SK-N-SH (cell line): ENCODE data around the gene TAF6. TPM values are rescaled to one million over a fixed set of nuclear protein-coding genes. Genes with fewer than 3 reads are reported as not detected.

Source experiments
- CTCF ChIA-PET: fragments of 300-600, 350-600 bp; formaldehyde crosslinking; extraction: SDS; loops from one replicate; lab custom pipeline; 2021; lab: Yijun Ruan, JAX
- POLR2A ChIA-PET: fragments of 350-600 bp; sonication (Branson Sonifier 250); formaldehyde crosslinking; extraction: SDS; loops from one replicate; lab custom pipeline; 2020; ENCODE audit warnings: antibody characterized with exemption, inconsistent platforms; lab: Yijun Ruan, JAX
- DNase-seq: peaks from one replicate; pipeline ENCODE4 v3.0.0; 2012
- H2AFZ ChIP-seq: fragments of 200-600 bp; sonication (generic); 2 replicates; pipeline ENCODE4 v1.8.1; 2016; ENCODE audit warnings: antibody characterized with exemption, mild to moderate bottlenecking, low read depth
- H3F3A ChIP-seq: fragments of 200-600 bp; sonication (generic); replicated peaks from 2 replicates; pipeline ENCODE3; 2016; ENCODE audit warnings: antibody characterized with exemption, mild to moderate bottlenecking; ENCODE audit not compliant: insufficient read depth
- H3K27ac ChIP-seq, 2 experiments: fragments of 200-500 bp in 1 of 2; fragments of 200-600 bp in 1 of 2; sonication (Bioruptor generic) in 1 of 2; sonication (generic), shearing (Covaris generic) in 1 of 2; 2 replicates each; pipeline versions ENCODE4 v1.5.1 to v1.6.1; 2014 to 2016; ENCODE audit warnings: low read depth in 2 of 2, inconsistent platforms in 1 of 2, low read length in 1 of 2, mild to moderate bottlenecking in 1 of 2, mixed read lengths in 1 of 2
- H3K27me3 ChIP-seq: fragments of 200-600 bp; sonication (generic), shearing (Covaris generic); 2 replicates; pipeline ENCODE4 v1.6.1; 2016; ENCODE audit warnings: mixed run types; ENCODE audit not compliant: insufficient read depth
- H3K36me3 ChIP-seq, 2 experiments: fragments of 200-500 bp in 1 of 2; fragments of 200-600 bp in 1 of 2; sonication (Bioruptor generic) in 1 of 2; sonication (generic) in 1 of 2; replicated peaks in 1 of 2; 2 replicates each; pipeline versions ENCODE3 to v1.5.1; 2014 to 2016; ENCODE audit warnings: low read length in 1 of 2, mild to moderate bottlenecking in 1 of 2; ENCODE audit not compliant: insufficient read depth in 2 of 2, control insufficient read depth in 1 of 2
- H3K4me1 ChIP-seq, 2 experiments: fragments of 200-500 bp in 1 of 2; fragments of 200-600 bp in 1 of 2; sonication (Bioruptor generic) in 1 of 2; sonication (generic), shearing (Covaris generic) in 1 of 2; 2 replicates each; pipeline versions ENCODE4 v1.5.1 to v1.6.1; 2014 to 2016; ENCODE audit warnings: low read depth in 1 of 2, low read length in 1 of 2, mixed run types in 1 of 2; ENCODE audit not compliant: insufficient read depth in 2 of 2, control insufficient read depth in 1 of 2
- H3K4me2 ChIP-seq: fragments of 200-600 bp; sonication (generic), shearing (Covaris generic); 2 replicates; pipeline ENCODE4 v1.6.1; 2017; ENCODE audit warnings: mixed run types
- H3K4me3 ChIP-seq, 2 experiments: fragments of 200-500 bp in 1 of 2; fragments of 200-600 bp in 1 of 2; sonication (Bioruptor generic) in 1 of 2; sonication (generic), shearing (Covaris generic) in 1 of 2; 2 replicates each; pipeline versions ENCODE4 v1.5.1 to v1.8.1; 2014 to 2016; ENCODE audit warnings: low read depth in 2 of 2, inconsistent platforms in 1 of 2, low read length in 1 of 2, mild to moderate bottlenecking in 1 of 2, mixed read lengths in 1 of 2, moderate library complexity in 1 of 2
- H3K79me2 ChIP-seq: fragments of 200-600 bp; sonication (generic); 2 replicates; pipeline ENCODE4 v1.8.1; 2017; ENCODE audit warnings: mild to moderate bottlenecking; ENCODE audit not compliant: insufficient read depth
- H3K9ac ChIP-seq: fragments of 200-600 bp; sonication (generic); 2 replicates; pipeline ENCODE4 v1.6.1; 2017; ENCODE audit warnings: mixed run types
- H3K9me2 ChIP-seq: fragments of 200-600 bp; sonication (generic); 2 replicates; pipeline ENCODE4 v1.6.1; 2017; ENCODE audit warnings: mixed run types
- H3K9me3 ChIP-seq: fragments of 200-600 bp; sonication (generic); 2 replicates; pipeline ENCODE4 v1.6.1; 2017; ENCODE audit warnings: mixed run types, mild to moderate bottlenecking, moderate library complexity
- H4K20me1 ChIP-seq: fragments of 200-600 bp; sonication (generic); 2 replicates; pipeline ENCODE4 v1.6.1; 2017; ENCODE audit warnings: mild to moderate bottlenecking, mixed run types; ENCODE audit not compliant: insufficient read depth
- EP300 ChIP-seq, 2 experiments: IDR thresholded peaks; 2 replicates each; pipeline versions ENCODE4 v1.4.0 to v1.6.1; 2012; ENCODE audit warnings: borderline replicate concordance in 1 of 2, low read depth in 1 of 2, low read length in 1 of 2
- EZH2phosphoT487 ChIP-seq: fragments of 200-600 bp; sonication (generic); IDR thresholded peaks from 2 replicates; pipeline ENCODE4 v1.6.1; 2017; ENCODE audit warnings: low read depth, mixed run types, mild to moderate bottlenecking, antibody characterized with exemption, moderate library complexity, borderline replicate concordance
- FOXM1 ChIP-seq: IDR thresholded peaks from 2 replicates; pipeline ENCODE4 v1.4.0; 2012; ENCODE audit warnings: low read depth, mild to moderate bottlenecking
- MXI1 ChIP-seq: IDR thresholded peaks from 2 replicates; pipeline ENCODE4 v1.6.1; 2012; ENCODE audit warnings: mild to moderate bottlenecking, low read depth, low read length, improper control_type of control experiment
- NRF1 ChIP-seq: IDR thresholded peaks from 2 replicates; pipeline ENCODE4 v1.6.1; 2012; ENCODE audit warnings: low read depth, mild to moderate bottlenecking, low read length
- POLR2AphosphoS5 ChIP-seq: IDR thresholded peaks from 2 replicates; pipeline ENCODE4 v1.6.1; 2012; ENCODE audit warnings: low read depth, low read length
- RAD21 ChIP-seq: IDR thresholded peaks from 2 replicates; pipeline ENCODE4 v1.6.1; 2012; ENCODE audit warnings: mild to moderate bottlenecking, low read length
- RFX5 ChIP-seq: IDR thresholded peaks from 2 replicates; pipeline ENCODE4 v1.6.1; 2012; ENCODE audit warnings: mild to moderate bottlenecking, improper control_type of control experiment, low read length
- TAF1 ChIP-seq: IDR thresholded peaks from 2 replicates; pipeline ENCODE4 v1.6.1; 2012; ENCODE audit warnings: low read depth, mild to moderate bottlenecking, low read length, moderate library complexity, borderline replicate concordance
- TEAD4 ChIP-seq: IDR thresholded peaks from 2 replicates; pipeline ENCODE4 v1.4.0; 2012; ENCODE audit warnings: mild to moderate bottlenecking, borderline replicate concordance; ENCODE audit not compliant: insufficient read depth
- YY1 ChIP-seq: IDR thresholded peaks from 2 replicates; pipeline ENCODE4 v1.4.0; 2012; ENCODE audit warnings: low read depth, mild to moderate bottlenecking
- WGBS: methylation state at CpG from one replicate; pipeline ENCODE4 v1.1.6; 2017; ENCODE audit warnings: low lambda C conversion rate; 5-methylcytosine and 5-hydroxymethylcytosine counted together
- polyA plus RNA-seq, 3 experiments: library from polyadenylated mRNA; depleted of rRNA; stranded (reverse); fragments of >200 nt; gene quantifications; 2 replicates each; pipeline ENCODE4 v1.2.3, GENCODE V29; 2012
- TF ChIP-seq, protein P1 (sequence below): fragments of 150-350 bp; IDR thresholded peaks from 2 replicates; pipeline ENCODE4 v1.6.1; 2017; ENCODE audit warnings: antibody characterized with exemption, low read length, low read depth, borderline replicate concordance
- TF ChIP-seq, protein P2 (sequence below): IDR thresholded peaks from 2 replicates; pipeline ENCODE4 v1.4.0; 2012; ENCODE audit warnings: low read depth
- TF ChIP-seq, protein P3 (sequence below): fragments of 150-350 bp; IDR thresholded peaks from 2 replicates; pipeline ENCODE4 v1.6.1; 2016; ENCODE audit warnings: mild to moderate bottlenecking, low read depth, low read length

The TAF6 gene
- polyA plus RNA-seq, 1 of the 3 experiments (the other 2 are of a cell fraction) = 70.5 TPM

DNA sequence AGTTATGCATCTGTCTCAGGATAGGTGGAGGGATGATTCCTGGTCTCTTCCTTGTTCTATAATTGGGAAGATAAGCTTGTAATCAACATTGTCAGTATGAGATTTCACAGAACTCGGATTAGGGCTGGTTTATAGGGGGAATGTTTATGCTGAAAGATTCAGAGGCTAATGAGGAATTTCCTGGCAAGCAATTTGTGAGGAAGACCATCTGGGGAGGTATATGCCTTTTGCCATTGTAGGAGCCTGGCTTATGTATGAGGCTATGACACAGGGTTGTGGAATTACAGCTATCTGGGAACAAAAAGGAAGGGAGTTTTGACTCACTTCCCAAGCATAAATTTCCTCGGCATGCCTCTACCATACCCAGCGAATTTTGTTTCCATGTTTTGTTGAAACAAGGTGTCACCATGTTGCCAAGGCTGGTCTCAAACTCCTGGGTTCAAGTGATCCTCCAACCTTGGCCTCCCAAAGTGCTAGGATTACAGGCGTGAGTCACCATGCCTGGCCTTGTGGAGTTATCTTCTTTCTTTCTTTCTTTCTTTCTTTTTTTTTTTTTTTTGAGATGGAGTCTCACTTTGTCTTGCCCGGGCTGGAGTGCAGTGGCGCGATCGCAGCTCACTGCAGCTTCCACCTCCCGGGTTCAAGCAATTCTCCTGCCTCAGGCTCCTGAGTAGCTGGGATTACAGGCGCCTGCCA lies 32.0 kb downstream of the TAF6 start (continued):
- TF ChIP-seq, protein P1, sequence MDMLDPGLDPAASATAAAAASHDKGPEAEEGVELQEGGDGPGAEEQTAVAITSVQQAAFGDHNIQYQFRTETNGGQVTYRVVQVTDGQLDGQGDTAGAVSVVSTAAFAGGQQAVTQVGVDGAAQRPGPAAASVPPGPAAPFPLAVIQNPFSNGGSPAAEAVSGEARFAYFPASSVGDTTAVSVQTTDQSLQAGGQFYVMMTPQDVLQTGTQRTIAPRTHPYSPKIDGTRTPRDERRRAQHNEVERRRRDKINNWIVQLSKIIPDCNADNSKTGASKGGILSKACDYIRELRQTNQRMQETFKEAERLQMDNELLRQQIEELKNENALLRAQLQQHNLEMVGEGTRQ = no peak
- TF ChIP-seq NRF1 (no peak), TAF1 (peak; percentile 60), MXI1 (no peak), EZH2phosphoT487 (no peak), EP300 (IDR thresholded peaks at IDR 0.05; ENCODE audit: borderline replicate concordance in 1 of 2, low read depth in 1 of 2, low read length in 1 of 2) (peak; percentile 64 to 97), FOXM1 (peak; percentile 94), TEAD4 (peak; percentile 98), RAD21 (no peak), YY1 (0 out of 2 replicates have a peak, but pooled peaks have one; percentile 45)
- TF ChIP-seq, protein P2, sequence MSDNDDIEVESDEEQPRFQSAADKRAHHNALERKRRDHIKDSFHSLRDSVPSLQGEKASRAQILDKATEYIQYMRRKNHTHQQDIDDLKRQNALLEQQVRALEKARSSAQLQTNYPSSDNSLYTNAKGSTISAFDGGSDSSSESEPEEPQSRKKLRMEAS = peak; percentile 82

DNA sequence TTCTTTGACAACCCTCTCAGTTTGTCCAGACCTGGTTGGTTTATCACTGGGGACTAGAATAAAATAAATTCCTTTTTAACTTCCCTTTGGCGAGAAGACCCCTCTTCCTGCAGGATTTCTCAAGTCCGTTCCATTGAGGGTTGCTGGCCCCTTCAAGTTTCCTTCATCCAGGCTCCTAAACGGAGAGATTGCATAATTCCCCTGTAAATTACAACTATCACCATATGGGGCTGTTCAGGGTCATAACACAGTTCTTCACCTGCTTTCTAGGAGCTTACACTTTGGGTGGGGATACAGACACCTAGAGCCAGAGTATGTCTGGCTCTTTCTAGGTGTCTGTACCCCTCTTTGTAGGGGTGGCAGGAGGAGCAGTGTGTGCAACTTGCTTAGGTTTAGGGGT lies 33.6 kb downstream of the TAF6 start:
- Histone ChIP-seq H3K27ac (peak overlapping the region in 1 of 2 experiments; percentile 98; a peak in 1 of 4 replicates), H3K4me1 (peaks cover 11 to 29% of the 10 kb centered on the region in 2 experiments; a peak in 3 of 4 replicates), H3K9me2 (no peaks in the 10 kb centered on the region), H3K9ac (no peak overlapping the region), H3F3A (peaks cover 39% of the 10 kb centered on the region), H2AFZ (no peak overlapping the region), H3K27me3 (no peaks in the 10 kb centered on the region), H3K79me2 (peaks cover 38% of the 10 kb centered on the region), H3K9me3 (no peaks in the 10 kb centered on the region), H3K36me3 (peaks cover under 1 to 4% of the 10 kb centered on the region in 2 experiments), H3K4me2 (no peak overlapping the region), H3K4me3 (no peak overlapping the region), H4K20me1 (no peaks in the 10 kb centered on the region)
- no peak for TF ChIP-seq YY1
- TF ChIP-seq RFX5 = no peak
- TF ChIP-seq POLR2AphosphoS5 = no peak
- TF ChIP-seq NRF1 = no peak
- TF ChIP-seq EP300 (IDR thresholded peaks at IDR 0.05; ENCODE audit: borderline replicate concordance in 1 of 2, low read depth in 1 of 2, low read length in 1 of 2) = no peak
- TF ChIP-seq, protein P3, sequence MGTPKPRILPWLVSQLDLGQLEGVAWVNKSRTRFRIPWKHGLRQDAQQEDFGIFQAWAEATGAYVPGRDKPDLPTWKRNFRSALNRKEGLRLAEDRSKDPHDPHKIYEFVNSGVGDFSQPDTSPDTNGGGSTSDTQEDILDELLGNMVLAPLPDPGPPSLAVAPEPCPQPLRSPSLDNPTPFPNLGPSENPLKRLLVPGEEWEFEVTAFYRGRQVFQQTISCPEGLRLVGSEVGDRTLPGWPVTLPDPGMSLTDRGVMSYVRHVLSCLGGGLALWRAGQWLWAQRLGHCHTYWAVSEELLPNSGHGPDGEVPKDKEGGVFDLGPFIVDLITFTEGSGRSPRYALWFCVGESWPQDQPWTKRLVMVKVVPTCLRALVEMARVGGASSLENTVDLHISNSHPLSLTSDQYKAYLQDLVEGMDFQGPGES = no peak
- CTCF ChIA-PET = interaction anchor here (1.0 to 8.5 kb wide), 4 partner anchors 12 to 92 kb away, joined by 4 to 59 read pairs (median 22); partner anchors contain the start of genes AP4M1 and MCM7
- no peak for DNase-seq
- WGBS = 89% methylated on average over 3 of the region's 3 CpGs
- POLR2A ChIA-PET = interaction anchor here (1.8 kb wide), 1 partner anchor 15 kb away, joined by 7 read pairs; the partner anchor contains the start of genes AP4M1 and MCM7
